SK-N-MC (cell line): ENCODE measurements around the gene EHD4.

Experiments
- EZH2 ChIP-seq: fragments of 200-600 bp; sonication (generic); IDR thresholded peaks from one replicate; pipeline ENCODE4 v1.6.1; 2017; ENCODE audit warnings: antibody characterized with exemption
- FOXP2 ChIP-seq: optimal IDR thresholded peaks from 2 replicates; pipeline ENCODE3; 2011; ENCODE audit warnings: mild to moderate bottlenecking, moderate library complexity; ENCODE audit not compliant: insufficient read depth; ENCODE audit errors: extremely low read length, control extremely low read depth
- POLR2AphosphoS5 ChIP-seq: IDR thresholded peaks from 2 replicates; pipeline ENCODE4 v1.6.1; 2012; ENCODE audit warnings: mild to moderate bottlenecking, low read depth, low read length, borderline replicate concordance

- TF ChIP-seq POLR2AphosphoS5, result no peak
- no peak for TF ChIP-seq EZH2
- no peak for TF ChIP-seq FOXP2
These were observed 65.2 kb downstream of the EHD4 start for GRCh38 chr15:41907141-41907540.
